ENCODE measurements around the gene DOCK2.
"Not testable (repeated sequence)": the region's sequence is repeated elsewhere in the genome, so short reads cannot be mapped to it uniquely, and the experiment has no call there.

DOCK2 gene

DNA sequence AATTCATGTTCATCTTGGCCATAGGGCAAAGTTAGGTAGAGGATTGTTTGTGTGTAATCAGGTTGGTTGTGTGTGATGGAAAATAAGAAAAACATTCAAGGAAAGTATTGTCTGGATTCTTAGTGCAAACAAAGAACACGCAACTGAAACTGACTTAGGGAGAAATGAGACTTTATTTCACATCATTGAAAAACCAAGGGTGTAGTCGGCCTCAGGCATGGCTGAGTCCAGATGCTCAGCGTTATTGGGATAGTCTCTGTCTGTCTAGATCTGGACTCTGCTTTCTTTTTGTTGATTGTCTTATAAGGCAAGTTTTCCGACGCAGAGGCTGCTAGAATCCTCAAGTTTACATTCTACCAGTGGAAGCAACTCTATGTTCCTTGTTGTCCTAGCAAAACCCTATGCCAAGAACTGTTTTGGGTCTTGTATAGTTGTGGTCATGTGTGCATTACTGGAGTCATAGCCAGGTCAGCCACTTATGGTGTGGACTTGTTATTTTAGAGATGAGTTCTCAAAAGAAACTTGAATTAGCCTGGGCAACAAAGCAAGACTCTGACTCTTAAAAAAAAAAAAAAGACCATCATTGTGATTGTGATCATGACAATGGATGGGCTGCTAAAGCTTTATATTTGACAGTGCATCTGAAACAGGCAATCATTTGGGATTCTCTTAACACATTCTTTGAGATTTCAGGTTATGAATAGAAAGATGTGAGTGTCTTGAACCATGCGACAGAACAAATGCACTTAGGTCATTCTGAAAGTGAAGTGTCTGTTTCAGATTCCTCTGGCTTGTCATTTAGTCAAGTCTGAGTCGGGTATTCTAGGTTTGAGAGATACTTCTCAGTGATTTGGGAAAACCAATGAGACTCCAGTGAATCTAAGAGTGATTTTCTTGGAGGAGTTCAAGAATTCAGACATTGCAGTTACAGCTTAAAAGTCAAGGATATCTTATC is 82.6 kb downstream of the DOCK2 start:
- no peak for DNase-seq (ENCODE audit: low spot score)

DNA sequence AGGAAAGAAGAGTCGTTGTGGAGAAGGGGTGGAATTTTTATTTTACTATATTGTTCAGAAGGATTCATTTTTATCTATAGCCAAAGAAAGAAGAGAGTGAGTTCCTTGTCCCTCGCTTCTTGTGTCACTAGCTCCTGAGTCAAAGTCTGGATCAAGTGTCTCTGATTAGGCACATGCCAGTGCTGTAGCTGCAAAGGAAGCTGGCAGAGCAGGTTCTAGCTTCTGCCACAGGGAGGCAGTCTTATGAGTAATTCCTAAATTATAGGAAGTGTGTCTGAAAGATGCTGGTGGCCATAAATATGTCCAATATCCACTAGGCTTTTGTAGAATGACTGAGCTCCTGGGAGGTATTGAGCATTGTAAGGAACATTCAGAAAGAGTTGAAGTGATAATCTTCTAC is 84.7 kb downstream of the DOCK2 start:
- no peak for DNase-seq (ENCODE audit: low spot score)

DNA sequence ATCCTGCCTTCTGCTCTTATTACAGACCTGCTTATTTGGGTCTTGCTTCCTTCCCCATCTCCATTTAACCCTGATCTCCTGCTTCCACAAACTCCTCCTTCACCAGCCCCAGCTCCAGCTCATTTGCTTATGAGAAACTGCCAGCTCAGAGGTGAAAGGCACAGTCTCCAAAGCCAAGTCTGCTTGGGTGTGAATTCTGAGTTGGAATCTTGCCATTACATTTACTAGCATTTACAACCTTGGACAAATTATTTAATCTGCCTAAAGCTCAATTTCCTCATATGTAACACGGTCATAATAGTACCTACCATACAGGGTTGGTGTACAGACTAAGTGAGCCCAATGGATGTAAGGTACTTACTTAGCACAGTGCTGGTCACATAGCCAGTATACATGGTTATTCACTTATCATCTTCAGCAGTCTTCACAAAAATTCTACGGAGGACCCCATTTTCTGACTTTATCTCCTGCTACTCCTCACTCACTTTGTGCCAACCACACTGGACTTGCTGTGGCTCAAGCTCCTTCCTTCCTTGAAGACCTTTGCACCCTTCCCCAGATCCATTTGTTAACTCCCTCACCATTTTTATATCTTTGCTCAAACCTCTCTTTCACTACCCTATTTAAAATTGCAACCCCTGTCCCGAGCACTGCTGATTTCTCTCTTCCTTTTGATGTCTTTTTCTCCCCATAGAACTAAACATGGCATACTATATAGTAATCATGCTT is 86.2 kb downstream of the DOCK2 start:
- DNase-seq (ENCODE audit: low spot score): no peak

- DNase-seq (ENCODE audit: low spot score): no peak
Observed at GRCh38 chr5:169724303-169725087, 87.4 kb downstream of the DOCK2 start.

DNA sequence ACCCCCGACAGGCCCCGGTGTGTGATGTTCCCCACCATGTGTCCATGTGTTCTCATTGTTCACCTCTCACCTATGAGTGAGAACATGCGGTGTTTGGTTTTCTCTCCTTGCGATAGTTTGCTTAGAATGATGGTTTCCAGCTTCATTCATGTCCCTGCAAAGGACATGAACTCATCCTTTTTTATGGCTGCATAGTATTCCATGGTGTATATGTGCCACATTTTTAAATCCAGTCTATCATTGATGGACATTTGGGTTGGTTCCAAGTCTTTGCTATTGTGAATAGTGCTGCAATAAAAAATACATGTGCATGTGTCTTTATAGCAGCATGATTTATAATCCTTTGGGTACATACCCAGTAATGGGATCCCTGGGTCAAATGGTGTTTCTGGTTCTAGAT is 88.6 kb downstream of the DOCK2 start:
- not testable (repeated sequence) for DNase-seq (ENCODE audit: low spot score)

- no peak for DNase-seq (ENCODE audit: low spot score)
Observed at GRCh38 chr5:169728418-169728817, 91.3 kb downstream of the DOCK2 start.

- DNase-seq (ENCODE audit: low spot score): no peak
Observed at GRCh38 chr5:169731221-169731620, 94.1 kb downstream of the DOCK2 start.

GRCh38 chr5:169732841-169733240 is 95.8 kb downstream of the DOCK2 start:
- no peak for DNase-seq (ENCODE audit: low spot score)

- DNase-seq (ENCODE audit: low spot score): no peak
Observed at GRCh38 chr5:169735913-169736312, 98.8 kb downstream of the DOCK2 start.

DNA sequence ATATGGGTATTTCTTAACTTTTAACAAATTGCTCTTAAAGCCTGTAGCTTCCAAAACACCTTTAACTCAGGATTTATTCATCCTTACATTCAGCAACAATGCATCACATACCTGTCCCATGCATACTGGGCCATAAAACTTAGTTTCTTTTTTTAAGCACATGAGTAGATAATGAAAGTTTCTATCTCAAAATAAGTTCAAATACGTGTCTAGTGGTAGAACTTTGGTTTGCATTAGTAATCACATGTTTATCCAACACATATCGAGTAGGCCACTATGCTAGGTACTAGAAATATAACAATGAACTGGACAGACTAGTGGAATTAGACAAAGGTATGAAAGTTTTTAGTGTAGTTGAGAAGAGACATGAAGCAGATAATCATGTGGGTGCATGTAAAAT is 99.6 kb downstream of the DOCK2 start:
- DNase-seq (ENCODE audit: low spot score): no peak

- no peak for DNase-seq (ENCODE audit: low spot score)
Observed at GRCh38 chr5:169740435-169740834, 103.4 kb downstream of the DOCK2 start.

- DNase-seq (ENCODE audit: low spot score): peak; percentile 37
Observed at GRCh38 chr5:169742771-169743296, 105.8 kb downstream of the DOCK2 start.

GRCh38 chr5:169744336-169744735 is 107.3 kb downstream of the DOCK2 start:
- DNase-seq (ENCODE audit: low spot score): no peak

DNA sequence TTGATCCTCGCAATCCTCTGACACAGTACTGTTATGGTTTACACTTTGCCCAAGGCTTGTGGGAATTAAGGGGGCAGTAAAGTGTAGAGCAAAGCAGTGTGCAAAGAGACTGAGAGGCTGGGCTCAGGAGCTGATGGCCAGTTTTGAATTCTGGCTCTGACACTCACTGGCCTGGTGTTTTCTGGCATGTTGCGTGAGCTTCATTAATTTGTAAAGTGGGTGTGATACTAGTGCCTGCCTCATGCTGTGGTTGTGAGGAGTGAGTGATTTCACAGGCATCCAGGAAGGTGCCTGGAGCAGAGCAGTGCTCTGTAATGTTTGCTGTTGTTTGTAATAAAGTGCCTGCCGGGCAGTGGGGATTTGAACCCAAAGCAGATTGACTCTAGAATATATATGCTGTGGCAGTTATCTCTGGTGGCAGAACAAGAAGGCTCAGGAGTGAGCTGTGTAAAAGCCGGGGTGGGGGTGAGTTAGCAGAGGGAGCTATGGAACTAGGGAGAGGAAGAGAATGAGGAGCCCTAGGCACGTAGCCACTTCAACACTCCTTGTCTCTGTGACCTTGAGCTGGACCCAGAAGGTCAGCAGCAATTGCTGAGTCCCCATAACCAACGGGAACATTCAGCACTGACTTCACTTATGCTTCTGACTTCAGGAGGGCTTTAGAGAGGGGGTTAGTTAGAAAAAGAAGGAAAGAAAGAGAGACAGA is 108.5 kb downstream of the DOCK2 start:
- peak; percentile 75 for DNase-seq (ENCODE audit: low spot score)

- DNase-seq (ENCODE audit: low spot score): no peak
Observed at GRCh38 chr5:169746147-169746694, 109.1 kb downstream of the DOCK2 start.

- no peak for DNase-seq (ENCODE audit: low spot score)
Observed at GRCh38 chr5:169748174-169748573, 111.1 kb downstream of the DOCK2 start.

DNA sequence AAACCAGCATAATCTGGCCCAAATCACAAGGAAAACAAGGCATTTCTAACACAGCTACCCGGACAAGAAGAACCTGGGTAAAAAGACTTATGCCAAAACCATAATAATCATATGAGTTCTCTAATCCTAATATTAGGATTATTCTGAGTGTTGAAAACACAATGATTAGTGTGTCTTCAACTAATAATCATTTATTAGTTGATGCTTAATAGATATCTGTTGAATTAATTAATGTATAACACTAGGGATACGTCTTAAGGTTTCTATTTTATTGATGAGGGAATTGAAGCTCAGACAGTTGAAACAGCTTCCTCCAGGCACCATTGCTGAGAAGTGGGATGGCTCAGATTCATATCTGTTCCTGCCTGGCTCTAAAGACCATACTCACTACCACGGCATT is 112.2 kb downstream of the DOCK2 start:
- DNase-seq (ENCODE audit: low spot score): no peak

- no peak for DNase-seq (ENCODE audit: low spot score)
Observed at GRCh38 chr5:169751490-169751889, 114.4 kb downstream of the DOCK2 start.

DNA sequence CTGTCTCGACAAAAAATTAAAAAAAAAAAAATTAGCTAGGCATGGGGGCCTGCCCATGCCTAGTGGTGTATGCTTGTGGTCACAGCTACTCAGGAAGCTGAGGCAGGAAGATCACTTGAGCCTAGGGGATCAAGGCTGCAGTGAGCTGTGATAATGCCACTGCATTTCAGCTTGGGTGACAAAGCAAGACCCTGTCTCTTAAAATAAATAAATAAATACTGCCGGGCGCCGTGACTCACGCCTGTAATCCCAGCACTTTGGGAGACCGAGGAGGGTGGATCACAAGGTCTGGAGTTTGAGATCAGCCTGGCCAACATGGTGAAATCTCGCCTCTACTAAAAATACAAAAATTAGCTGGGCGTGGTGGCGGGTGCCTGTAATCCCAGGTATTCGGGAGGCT is 115.5 kb downstream of the DOCK2 start:
- not testable (repeated sequence) for DNase-seq (ENCODE audit: low spot score)

DNA sequence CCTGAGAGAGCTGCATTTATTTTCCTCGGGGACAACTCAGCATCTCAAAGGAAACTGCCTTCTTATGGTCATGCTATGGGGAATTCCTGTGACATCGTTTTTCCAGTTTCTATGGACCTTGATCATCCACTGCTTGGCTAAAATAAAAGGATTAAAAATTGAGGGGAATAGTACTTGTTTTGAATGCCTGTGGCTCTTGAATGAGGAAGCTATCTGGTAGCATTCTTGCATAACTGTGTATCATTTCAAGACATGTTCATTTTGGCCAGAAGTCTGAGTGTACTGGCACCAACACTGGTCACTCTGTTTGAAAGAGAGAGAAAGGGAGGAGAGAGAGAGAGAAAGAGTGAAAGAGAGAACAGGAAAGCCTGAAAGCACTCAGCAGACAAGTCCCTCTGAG is 116.7 kb downstream of the DOCK2 start:
- peak; percentile 77 for DNase-seq (ENCODE audit: low spot score)

GRCh38 chr5:169754737-169755136 is 117.7 kb downstream of the DOCK2 start:
- no peak for DNase-seq (ENCODE audit: low spot score)
